ENCODE results near the gene PACRG. TPM values are rescaled to one million over a fixed set of nuclear protein-coding genes. Genes with fewer than 3 reads are reported as not detected.

Gene PACRG
- total and polyA plus RNA-seq, 2 of the 4 experiments (the other 2 are of a cell fraction) = not detected

DNA sequence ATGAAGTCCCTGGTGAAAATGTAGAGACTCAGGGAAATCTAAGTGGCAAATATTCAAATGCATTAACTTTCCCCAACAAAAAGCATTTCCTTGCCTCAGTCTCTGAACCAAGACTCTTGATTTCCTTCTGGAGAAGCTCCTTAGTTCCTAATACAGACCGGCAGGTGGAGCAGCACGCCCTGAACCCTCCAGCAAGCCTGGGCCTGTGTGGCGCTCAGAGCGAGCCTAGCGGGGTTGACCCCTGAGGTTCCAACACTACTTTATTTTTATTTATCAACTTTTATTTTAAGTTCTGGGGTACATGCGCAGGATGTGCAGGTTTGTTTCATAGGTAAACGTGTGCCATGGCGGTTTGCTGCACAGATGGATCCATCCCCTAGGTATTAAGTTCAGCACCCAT is 50.8 kb downstream of the PACRG start:
- no peak overlapping the region for H3K4me2 ChIP-seq (ENCODE audit: low read depth, low read length)
- no peaks in the 10 kb centered on the region for H3K27me3 ChIP-seq (ENCODE audit: control insufficient read depth, insufficient read depth, low read length)
- H3K9me3 ChIP-seq (ENCODE audit: control insufficient read depth, insufficient read depth, low read length) = peaks cover 13% of the 10 kb centered on the region
- ATAC-seq (ENCODE audit: low read depth) (no peak), DNase-seq (no peak)
- WGBS, 2 experiments (ENCODE audit: extremely low coverage in 2 of 2, insufficient read length in 1 of 2) = 77% methylated on average over 2 of the region's 8 CpGs; no CpG with 5 or more reads in 1 of the 2 experiments
- no peak overlapping the region for H2BK120ac ChIP-seq (ENCODE audit: low read depth, low read length)
- no peaks in the 10 kb centered on the region for H3K9me1 ChIP-seq (ENCODE audit: insufficient read depth, low read length)
- H4K20me1 ChIP-seq (ENCODE audit: insufficient read depth, low read length) = no peaks in the 10 kb centered on the region
- no peak overlapping the region for H2BK20ac ChIP-seq (ENCODE audit: low read depth, low read length)
- H3K4me3 ChIP-seq (ENCODE audit: insufficient read depth, low read depth, low read length) = no peak overlapping the region
- intact Hi-C loops (cut with micrococcal nuclease) = no loop called here
- H3K9ac ChIP-seq (ENCODE audit: low read depth, low read length) = no peak overlapping the region
- H3K23ac ChIP-seq (ENCODE audit: low read depth, low read length) = no peak overlapping the region
- in situ Hi-C loops (cut with MboI; ENCODE audit: low sequenced_read_pairs) = no loop called here
- no peak overlapping the region for H3K56ac ChIP-seq (ENCODE audit: extremely low read depth, insufficient read depth, low read length)
- no peak for TF ChIP-seq FOS (IDR thresholded peaks at IDR 0.05; ENCODE audit: low read depth, low read length)
- TF ChIP-seq, protein P1, sequence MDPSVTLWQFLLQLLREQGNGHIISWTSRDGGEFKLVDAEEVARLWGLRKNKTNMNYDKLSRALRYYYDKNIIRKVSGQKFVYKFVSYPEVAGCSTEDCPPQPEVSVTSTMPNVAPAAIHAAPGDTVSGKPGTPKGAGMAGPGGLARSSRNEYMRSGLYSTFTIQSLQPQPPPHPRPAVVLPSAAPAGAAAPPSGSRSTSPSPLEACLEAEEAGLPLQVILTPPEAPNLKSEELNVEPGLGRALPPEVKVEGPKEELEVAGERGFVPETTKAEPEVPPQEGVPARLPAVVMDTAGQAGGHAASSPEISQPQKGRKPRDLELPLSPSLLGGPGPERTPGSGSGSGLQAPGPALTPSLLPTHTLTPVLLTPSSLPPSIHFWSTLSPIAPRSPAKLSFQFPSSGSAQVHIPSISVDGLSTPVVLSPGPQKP (IDR thresholded peaks at IDR 0.05; ENCODE audit: borderline replicate concordance, low read depth, low read length) = no peak
- no peak for TF ChIP-seq CHD1 (IDR thresholded peaks at IDR 0.05; ENCODE audit: low read depth, low read length)
- no peak for TF ChIP-seq CEBPB (IDR thresholded peaks at IDR 0.05; ENCODE audit: low read depth, low read length)
- no peak for TF ChIP-seq MAFK (IDR thresholded peaks at IDR 0.05; ENCODE audit: low read depth, low read length)
- no peak for TF ChIP-seq RAD21 (IDR thresholded peaks at IDR 0.05; ENCODE audit: low read length)
- TF ChIP-seq, protein P2, sequence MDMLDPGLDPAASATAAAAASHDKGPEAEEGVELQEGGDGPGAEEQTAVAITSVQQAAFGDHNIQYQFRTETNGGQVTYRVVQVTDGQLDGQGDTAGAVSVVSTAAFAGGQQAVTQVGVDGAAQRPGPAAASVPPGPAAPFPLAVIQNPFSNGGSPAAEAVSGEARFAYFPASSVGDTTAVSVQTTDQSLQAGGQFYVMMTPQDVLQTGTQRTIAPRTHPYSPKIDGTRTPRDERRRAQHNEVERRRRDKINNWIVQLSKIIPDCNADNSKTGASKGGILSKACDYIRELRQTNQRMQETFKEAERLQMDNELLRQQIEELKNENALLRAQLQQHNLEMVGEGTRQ (IDR thresholded peaks at IDR 0.05; ENCODE audit: low read depth, low read length) = no peak
- no peak for TF ChIP-seq RCOR1 (IDR thresholded peaks at IDR 0.05; ENCODE audit: insufficient replicate concordance, low read length)
- H3K4me1 ChIP-seq (ENCODE audit: control insufficient read depth, insufficient read depth, low read length) = no peaks in the 10 kb centered on the region
- no peak overlapping the region for H4K8ac ChIP-seq (ENCODE audit: low read depth in 2 of 2, low read length in 2 of 2)
- H3K27ac ChIP-seq (ENCODE audit: insufficient read depth, low read length) = no peak overlapping the region
- H4K91ac ChIP-seq (ENCODE audit: insufficient read depth, low read depth, low read length) = no peak overlapping the region
- no peak overlapping the region for H2BK5ac ChIP-seq (ENCODE audit: low read depth, low read length, poor library complexity, severe bottlenecking)
- no peak overlapping the region for H2BK15ac ChIP-seq (ENCODE audit: low read depth, low read length)
- no peaks in the 10 kb centered on the region for H3K79me1 ChIP-seq (ENCODE audit: low read depth in 1 of 2, low read length in 2 of 2)
- H4K5ac ChIP-seq (ENCODE audit: low read depth, low read length) = no peak overlapping the region
- no peak overlapping the region for H3K14ac ChIP-seq (replicated peaks; ENCODE audit: low read depth, low read length)
- no peaks in the 10 kb centered on the region for H3K36me3 ChIP-seq (ENCODE audit: control insufficient read depth, insufficient read depth, low read length)
- ChIA-PET CTCF (no interaction called here), POLR2A (ENCODE audit: unreplicated experiment) (no interaction called here)
- H3K18ac ChIP-seq (ENCODE audit: low read depth, low read length) = no peak overlapping the region
- no peak overlapping the region for H3K4ac ChIP-seq (ENCODE audit: low read depth, low read length)
- dilution Hi-C loops (cut with HindIII; ENCODE audit: low sequenced_read_pairs, unreplicated experiment) = no loop called here
- H2AK9ac ChIP-seq (replicated peaks; ENCODE audit: low read depth, low read length, poor library complexity) = no peak overlapping the region
- H2AFZ ChIP-seq (replicated peaks; ENCODE audit: low read length, poor library complexity) = no peak overlapping the region
- BruUV-seq (replicated peaks) = no TSS peak
- no peak overlapping the region for H2AK5ac ChIP-seq (ENCODE audit: low read depth, low read length)
